GM12878 (cell line): ENCODE measurements around the gene GOT2. TPM values are rescaled to one million over a fixed set of nuclear protein-coding genes. Genes with fewer than 3 reads are reported as not detected.

Source experiments
- ATAC-seq: fragments of 200-7000 bp; cut with Tn5 transposase; 3 replicates; pipeline ENCODE4 v1.9.1; 2020; ENCODE audit warnings: mild to moderate bottlenecking, moderate library complexity
- BruUV-seq: library from RNA; stranded (reverse); fragments of 400-500 nt; replicated peaks from 2 replicates; lab custom pipeline; 2021; lab: Mats Ljungman, UMichigan
- CTCF ChIA-PET: fragments of 300-600 bp; sonication (Branson Sonifier 250); formaldehyde crosslinking; extraction: SDS; loops from one replicate; lab custom pipeline; 2021; ENCODE audit warnings: inconsistent platforms; lab: Yijun Ruan, JAX
- POLR2A ChIA-PET: fragments of 350-600 bp; formaldehyde crosslinking; extraction: SDS; loops from one replicate; lab custom pipeline; 2021; ENCODE audit warnings: inconsistent platforms; lab: Charles Lee
- RAD21 ChIA-PET: fragments of 300-600 bp; sonication (Branson Sonifier 250); formaldehyde crosslinking; loops from one replicate; lab custom pipeline; 2023; ENCODE audit warnings: antibody characterized with exemption; ENCODE audit not compliant: unreplicated experiment; lab: Charles Lee
- SMC1A ChIA-PET: fragments of 300-600 bp; sonication (Branson Sonifier 250); formaldehyde crosslinking; loops from one replicate; lab custom pipeline; 2023; ENCODE audit not compliant: unreplicated experiment, uncharacterized antibody; lab: Charles Lee
- DNase-seq: peaks from one replicate; pipeline ENCODE4 v3.0.0-alpha.2; 2011; ENCODE audit warnings: low read depth, low spot score
- FAIRE-seq: peaks from 3 replicates; lab custom pipeline; 2011; peaks lifted over from hg19 to GRCh38; lab: Jason Lieb, UNC
- H2AFZ ChIP-seq: 2 replicates; pipeline ENCODE4 v1.6.0; 2011; ENCODE audit warnings: low read depth, low read length, control low read depth; ENCODE audit not compliant: control insufficient read depth
- H3K27ac ChIP-seq: 2 replicates; pipeline ENCODE4 v1.5.1; 2011; ENCODE audit warnings: control low read depth; ENCODE audit not compliant: control insufficient read depth, insufficient read depth
- H3K27me3 ChIP-seq, 2 experiments: replicated peaks in 1 of 2; 2 replicates each; pipeline versions ENCODE4 v1.6.0 to v1.6.1; 2011; ENCODE audit warnings: low read length in 1 of 2; ENCODE audit not compliant: control insufficient read depth in 2 of 2, insufficient read depth in 2 of 2
- H3K36me3 ChIP-seq, 2 experiments: 2 replicates each; pipeline ENCODE4 v1.5.1; 2011; ENCODE audit warnings: low read length in 1 of 2; ENCODE audit not compliant: control insufficient read depth in 2 of 2, insufficient read depth in 2 of 2
- H3K4me1 ChIP-seq: 2 replicates; pipeline ENCODE4 v1.6.1; 2011; ENCODE audit warnings: mild to moderate bottlenecking, low read length, moderate library complexity, mixed read lengths; ENCODE audit not compliant: control insufficient read depth, insufficient read depth
- H3K4me2 ChIP-seq: 2 replicates; pipeline ENCODE4 v1.6.0; 2011; ENCODE audit warnings: control low read depth; ENCODE audit not compliant: control insufficient read depth, insufficient read depth
- H3K4me3 ChIP-seq: fragments of 200-600 bp; sonication (generic); 2 replicates; pipeline ENCODE4 v1.5.1; 2016
- H3K79me2 ChIP-seq: 2 replicates; pipeline ENCODE4 v1.6.0; 2011; ENCODE audit warnings: low read length; ENCODE audit not compliant: control insufficient read depth, insufficient read depth
- H3K9ac ChIP-seq: 2 replicates; pipeline ENCODE4 v1.8.0; 2011; ENCODE audit warnings: low read length, control low read depth, mixed read lengths; ENCODE audit not compliant: control insufficient read depth, insufficient read depth
- H3K9me3 ChIP-seq: replicated peaks from 3 replicates; pipeline ENCODE4 v1.5.1; 2011; ENCODE audit warnings: mild to moderate bottlenecking, low read length; ENCODE audit not compliant: control insufficient read depth, insufficient read depth
- H4K20me1 ChIP-seq: 2 replicates; pipeline ENCODE4 v1.6.0; 2011; ENCODE audit not compliant: control insufficient read depth, insufficient read depth
- CTCF ChIP-seq, 3 experiments: IDR thresholded peaks in 2 of 3; conservative IDR thresholded peaks in 1 of 3; 2 replicates each; pipeline ENCODE4 v1.5.1; 2011; ENCODE audit warnings: low read depth in 3 of 3, low read length in 3 of 3, mild to moderate bottlenecking in 3 of 3, control low read depth in 2 of 3, moderate library complexity in 2 of 3, inconsistent platforms in 1 of 3, mixed read lengths in 1 of 3; ENCODE audit not compliant: control insufficient read depth in 2 of 3, insufficient read depth in 1 of 3; ENCODE audit errors: extremely low read depth in 1 of 3
- E2F4 ChIP-seq: IDR thresholded peaks from 2 replicates; pipeline ENCODE4 v1.6.1; 2012; ENCODE audit warnings: low read depth, low read length, improper control_type of control experiment
- EED ChIP-seq: sonication (generic); IDR thresholded peaks from 2 replicates; pipeline ENCODE4 v1.6.1; 2016; ENCODE audit warnings: antibody characterized with exemption, low read depth
- MEF2A ChIP-seq: IDR thresholded peaks from 2 replicates; pipeline ENCODE4 v1.6.1; 2011; ENCODE audit warnings: low read depth, mild to moderate bottlenecking, low read length, moderate library complexity; ENCODE audit not compliant: insufficient read depth
- RAD21 ChIP-seq: IDR thresholded peaks from 2 replicates; pipeline ENCODE4 v1.6.1; 2011; ENCODE audit warnings: mild to moderate bottlenecking, low read depth, low read length, moderate library complexity; ENCODE audit not compliant: insufficient read depth
- REST ChIP-seq: IDR thresholded peaks from 2 replicates; pipeline ENCODE4 v1.6.1; 2012; ENCODE audit warnings: mild to moderate bottlenecking, low read depth, low read length
- SREBF2 ChIP-seq: IDR thresholded peaks from 2 replicates; pipeline ENCODE4 v1.6.1; 2012; ENCODE audit warnings: mild to moderate bottlenecking, low read length
- WGBS: methylation state at CpG from one replicate; pipeline ENCODE4 v1.1.6; 2016; ENCODE audit warnings: low lambda C conversion rate; ENCODE audit not compliant: insufficient replicate concordance, insufficient coverage; ENCODE audit errors: missing lambda C conversion rate; 5-methylcytosine and 5-hydroxymethylcytosine counted together
- in situ Hi-C: fragments of 300-500 bp; cut with MboI; formaldehyde crosslinking; loops from 9 replicates; pipeline ENCODE4 v1.14.3; 2018; ENCODE audit warnings: mixed read lengths
- intact Hi-C: fragments of 100-400 bp; cut with micrococcal nuclease; formaldehyde crosslinking; loops from one replicate; pipeline ENCODE4 v1.14.2; 2022; ENCODE audit not compliant: unreplicated experiment
- polyA plus RNA-seq, 11 experiments: library from polyadenylated mRNA; depleted of rRNA in 4 of 11; unstranded in 6 of 11; stranded (reverse) in 5 of 11; fragments of >200 nt; fragmentation: Nextera tagmentation in 4 of 11; fragmentation: Illumina TruSeq in 1 of 11; extraction: Ambion mirVana in 4 of 11; extraction: Trizol in 1 of 11; gene quantifications; 1 replicate in 1 of 11; 2 replicates in 10 of 11; pipeline versions ENCODE4 v1.2.1 to v1.2.3, GENCODE V29; 2011 to 2016; ENCODE audit warnings: inconsistent platforms in 2 of 11, missing spikeins in 2 of 11, low read depth in 1 of 11
- total RNA-seq, 4 experiments: library from RNA; depleted of rRNA in 3 of 4; stranded (reverse); fragments of >200 nt in 3 of 4; fragmentation: Illumina TruSeq in 1 of 4; extraction: Trizol in 1 of 4; gene quantifications; 2 replicates each; pipeline versions ENCODE4 v1.2.1 to v1.2.3, GENCODE V29; 2013 to 2021

Gene GOT2
- total and polyA plus RNA-seq, 10 of the 15 experiments (the other 5 are each of a cell fraction or from before 2014, with no cell fraction given), result 41.7 to 235 (median 83.7) TPM

DNA sequence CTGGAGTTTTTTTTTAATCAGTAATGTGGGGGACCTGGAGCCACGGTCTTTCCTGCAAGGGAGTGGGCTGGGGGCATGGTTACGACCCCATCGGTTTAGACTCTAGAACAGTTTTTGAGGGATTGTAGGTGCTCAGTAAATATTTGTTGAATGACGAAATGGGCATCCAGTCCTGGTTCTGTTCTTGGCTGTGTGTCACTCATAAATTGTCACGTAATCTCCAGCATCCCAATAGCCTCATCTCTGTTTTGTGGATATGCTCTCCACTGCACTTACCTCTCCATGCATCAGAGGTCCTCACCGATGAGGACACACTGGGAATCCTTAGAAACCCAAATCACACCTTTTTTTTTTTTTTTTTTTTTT, 49.0 kb downstream of the GOT2 start:
- peak overlapping the region; percentile 98; the same call in 1 of the 2 replicates for H3K4me2 ChIP-seq
- BruUV-seq, result no TSS peak
- no peak overlapping the region for H3K27ac ChIP-seq
- H3K4me1 ChIP-seq, result peaks cover 10% of the 10 kb centered on the region; the same call in 1 of the 2 replicates
- ATAC-seq, result no peak
- WGBS, result 57% methylated on average over 6 of the region's 6 CpGs
- no peaks in the 10 kb centered on the region for H3K36me3 ChIP-seq
- H3K9ac ChIP-seq, result no peak overlapping the region
- no peak overlapping the region for H3K4me3 ChIP-seq
- POLR2A ChIA-PET, result interaction anchor here (0.6 to 0.7 kb wide), 2 partner anchors 40 to 167 kb away, joined by 3 read pairs; no protein-coding TSS in a partner anchor
- H4K20me1 ChIP-seq, result no peaks in the 10 kb centered on the region
- no peak for TF ChIP-seq EED
- no peak for TF ChIP-seq E2F4
- no peak for FAIRE-seq
- in situ Hi-C loops, result no loop called here
- SMC1A ChIA-PET, result interaction anchor here (0.8 kb wide), 1 partner anchor 50 kb away, joined by 3 read pairs; no protein-coding TSS in a partner anchor
- peak overlapping the region; percentile 96 for H2AFZ ChIP-seq
- no peak for DNase-seq
- no peaks in the 10 kb centered on the region for H3K27me3 ChIP-seq
- H3K79me2 ChIP-seq, result no peaks in the 10 kb centered on the region
- RAD21 ChIA-PET, result interaction anchor here (0.9 kb wide), 1 partner anchor 71 kb away, joined by 5 read pairs; no protein-coding TSS in a partner anchor
- no peaks in the 10 kb centered on the region for H3K9me3 ChIP-seq
- CTCF ChIA-PET, result interaction anchor here (0.8 to 1.6 kb wide), 3 partner anchors 17 to 71 kb away, joined by 3 to 11 read pairs (median 3); no protein-coding TSS in a partner anchor
- intact Hi-C loops, result no loop called here

DNA sequence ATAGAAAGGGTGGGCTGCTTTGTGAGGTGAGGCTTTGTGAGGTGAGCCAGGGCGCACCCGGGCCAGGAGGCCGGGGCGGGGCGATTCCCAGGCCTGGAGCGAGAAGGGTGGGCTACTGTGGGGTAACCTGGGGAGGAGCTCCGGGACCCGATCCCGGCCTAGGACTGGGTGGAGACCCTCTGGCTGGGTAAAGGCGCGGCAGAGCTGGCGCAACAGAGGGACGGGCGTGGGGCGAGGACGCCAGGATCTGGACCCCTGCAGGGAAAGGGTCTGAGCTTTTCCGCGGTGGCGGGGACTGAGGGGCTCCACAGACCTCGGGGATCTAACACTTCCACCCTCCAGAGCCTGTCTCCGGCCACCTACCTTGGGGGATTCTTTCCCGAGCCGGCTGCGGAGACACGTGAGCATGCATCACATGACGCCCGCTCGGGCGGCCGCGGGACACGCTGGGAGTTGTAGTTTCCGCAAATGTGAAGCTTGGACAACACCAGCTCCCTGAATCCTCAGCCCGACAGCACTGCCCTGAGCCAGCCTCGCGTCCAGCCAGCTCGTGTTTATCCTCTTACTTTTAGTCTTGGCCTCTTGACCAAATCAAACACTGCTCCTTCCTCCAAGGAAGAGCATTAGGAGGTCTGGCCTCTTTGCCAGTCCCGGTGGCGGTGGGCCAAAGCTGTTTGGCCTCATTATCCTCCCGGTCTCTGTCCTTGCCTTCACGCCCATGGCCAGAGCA, 49.6 kb downstream of the GOT2 start, which contains the start of gene SLC38A7:
SLC38A7 (minus strand) TSS at position 417 of the 730 bp plus-strand sequence. CDS start 4,644 bp downstream, outside the sequence.
- intact Hi-C loops, result no loop called here
- TF ChIP-seq RAD21 (no peak), MEF2A (no peak), SREBF2 (no peak), CTCF (IDR thresholded peaks at IDR 0.05 in 2 of 3, conservative IDR thresholded peaks at IDR 0.05 in 1 of 3; ENCODE audit: control insufficient read depth in 2 of 3, extremely low read depth in 1 of 3, insufficient read depth in 1 of 3, low read depth in 3 of 3, low read length in 3 of 3) (no peak), REST (no peak)

More for the DNA sequence above, 49.6 kb downstream of the GOT2 start, which contains the start of gene SLC38A7:
- peak within 1 kb of the TSS; percentile 74 for H3K4me3 ChIP-seq
- no peaks in the 10 kb centered on the region for H4K20me1 ChIP-seq
- ATAC-seq, result peak; percentile 99
- ChIA-PET RAD21 (interaction anchor here (0.9 to 1.1 kb wide), 2 partner anchors 23 to 72 kb away, joined by 3 to 5 read pairs; no protein-coding TSS in a partner anchor), SMC1A (interaction anchor here (0.8 to 1.6 kb wide), 3 partner anchors 9 to 72 kb away, joined by 3 to 5 read pairs (median 3); no protein-coding TSS in a partner anchor), CTCF (interaction anchor here (0.6 to 1.6 kb wide), 4 partner anchors 18 to 395 kb away, joined by 3 to 11 read pairs (median 3); no protein-coding TSS in a partner anchor), POLR2A (interaction anchor here (0.6 kb wide), 1 partner anchor 41 kb away, joined by 3 read pairs; no protein-coding TSS in a partner anchor)
- no peaks in the 10 kb centered on the region for H3K36me3 ChIP-seq
- peak within 1 kb of the TSS; percentile 96 for H2AFZ ChIP-seq
- no peak for FAIRE-seq
- in situ Hi-C loops, result no loop called here
- H3K9ac ChIP-seq, result peak within 1 kb of the TSS; percentile 85
- TSS peak; percentile 72 for BruUV-seq
- 8% methylated on average over 40 of the region's 41 CpGs for WGBS
- no peaks in the 10 kb centered on the region for H3K79me2 ChIP-seq
- H3K4me1 ChIP-seq, result peaks cover 10% of the 10 kb centered on the region; the same call in 1 of the 2 replicates
- no peak for DNase-seq
- no peaks in the 10 kb centered on the region for H3K27me3 ChIP-seq
- H3K27ac ChIP-seq, result peak within 1 kb of the TSS; percentile 46
- H3K9me3 ChIP-seq, result no peaks in the 10 kb centered on the region
- H3K4me2 ChIP-seq, result peak within 1 kb of the TSS; percentile 98
